GM23338 (cell line): ENCODE results near the gene LGR5. TPM values are rescaled to one million over a fixed set of nuclear protein-coding genes. Genes with fewer than 3 reads are reported as not detected.

Source experiments
- EZH2phosphoT487 ChIP-seq: fragments of 200-600 bp; sonication (generic); IDR thresholded peaks from one replicate; pipeline ENCODE4 v1.8.1; 2018; ENCODE audit warnings: antibody characterized with exemption; ENCODE audit not compliant: unreplicated experiment
- STAT1 ChIP-seq: IDR thresholded peaks from one replicate; pipeline ENCODE4 v1.6.1; 2016; ENCODE audit warnings: antibody characterized with exemption; ENCODE audit not compliant: unreplicated experiment
- ZNF114 ChIP-seq: fragments of 250-450 bp; sonication (Bioruptor Pico); IDR thresholded peaks from 2 replicates; pipeline ENCODE4 v1.5.0; 2020; ENCODE audit warnings: mild to moderate bottlenecking, moderate library complexity
- polyA plus RNA-seq: library from polyadenylated mRNA; unstranded; fragments of >200 nt; fragmentation: Nextera tagmentation; extraction: Ambion mirVana; gene quantifications from 2 replicates; pipeline ENCODE4 v1.2.1, GENCODE V29; 2016
- total RNA-seq: library from RNA; depleted of rRNA; stranded (reverse); fragments of >200 nt; shearing (Covaris generic); gene quantifications from 2 replicates; pipeline ENCODE4 v1.2.3, GENCODE V29; 2014
- TF ChIP-seq, protein P1 (sequence below): fragments of 250-450 bp; sonication (Bioruptor Pico); IDR thresholded peaks from 2 replicates; pipeline ENCODE4 v1.5.0; 2020; ENCODE audit warnings: mild to moderate bottlenecking, moderate library complexity
- TF ChIP-seq, protein P2 (sequence below): IDR thresholded peaks from one replicate; pipeline ENCODE4 v1.6.1; 2018; ENCODE audit warnings: antibody characterized with exemption; ENCODE audit not compliant: unreplicated experiment

The LGR5 gene
- total and polyA plus RNA-seq, 2 experiments from 2014 or later = 0.17 to 0.26 TPM

DNA sequence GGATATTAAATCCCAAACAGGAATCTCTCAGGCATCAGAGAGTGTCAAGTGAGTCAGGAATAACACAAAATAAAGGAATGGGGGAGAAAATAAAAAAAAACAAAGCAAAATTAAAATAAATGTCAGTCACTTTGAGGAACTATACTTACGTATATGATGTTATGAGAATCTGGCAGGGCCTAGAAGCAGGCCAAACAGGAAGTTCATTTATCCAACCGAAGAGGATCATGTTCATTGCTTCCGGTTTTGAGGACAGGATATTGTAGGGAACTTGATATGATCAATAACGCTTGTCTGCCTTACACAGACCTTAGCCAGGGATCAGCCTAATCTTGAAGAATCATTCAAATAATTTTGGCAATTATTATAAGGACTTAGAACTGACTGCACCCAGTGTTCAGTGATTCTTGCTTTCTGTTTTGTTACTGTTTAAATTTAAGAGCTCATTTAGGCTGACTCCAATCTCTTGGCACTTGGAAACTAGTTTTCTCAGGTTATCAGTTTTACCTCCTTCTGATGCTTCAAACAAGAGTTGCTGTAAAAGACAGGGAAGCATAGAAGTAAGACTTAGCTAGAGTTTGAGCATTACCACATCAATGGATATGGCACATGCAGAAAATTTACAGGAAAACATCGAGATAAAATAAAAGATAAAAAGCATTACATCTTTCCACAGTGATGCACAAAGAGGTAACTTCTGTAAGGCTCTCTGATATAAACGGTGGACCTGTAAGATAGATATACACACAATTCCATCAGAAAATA, 170.6 kb downstream of the LGR5 start (continued):
- TF ChIP-seq, protein P1, sequence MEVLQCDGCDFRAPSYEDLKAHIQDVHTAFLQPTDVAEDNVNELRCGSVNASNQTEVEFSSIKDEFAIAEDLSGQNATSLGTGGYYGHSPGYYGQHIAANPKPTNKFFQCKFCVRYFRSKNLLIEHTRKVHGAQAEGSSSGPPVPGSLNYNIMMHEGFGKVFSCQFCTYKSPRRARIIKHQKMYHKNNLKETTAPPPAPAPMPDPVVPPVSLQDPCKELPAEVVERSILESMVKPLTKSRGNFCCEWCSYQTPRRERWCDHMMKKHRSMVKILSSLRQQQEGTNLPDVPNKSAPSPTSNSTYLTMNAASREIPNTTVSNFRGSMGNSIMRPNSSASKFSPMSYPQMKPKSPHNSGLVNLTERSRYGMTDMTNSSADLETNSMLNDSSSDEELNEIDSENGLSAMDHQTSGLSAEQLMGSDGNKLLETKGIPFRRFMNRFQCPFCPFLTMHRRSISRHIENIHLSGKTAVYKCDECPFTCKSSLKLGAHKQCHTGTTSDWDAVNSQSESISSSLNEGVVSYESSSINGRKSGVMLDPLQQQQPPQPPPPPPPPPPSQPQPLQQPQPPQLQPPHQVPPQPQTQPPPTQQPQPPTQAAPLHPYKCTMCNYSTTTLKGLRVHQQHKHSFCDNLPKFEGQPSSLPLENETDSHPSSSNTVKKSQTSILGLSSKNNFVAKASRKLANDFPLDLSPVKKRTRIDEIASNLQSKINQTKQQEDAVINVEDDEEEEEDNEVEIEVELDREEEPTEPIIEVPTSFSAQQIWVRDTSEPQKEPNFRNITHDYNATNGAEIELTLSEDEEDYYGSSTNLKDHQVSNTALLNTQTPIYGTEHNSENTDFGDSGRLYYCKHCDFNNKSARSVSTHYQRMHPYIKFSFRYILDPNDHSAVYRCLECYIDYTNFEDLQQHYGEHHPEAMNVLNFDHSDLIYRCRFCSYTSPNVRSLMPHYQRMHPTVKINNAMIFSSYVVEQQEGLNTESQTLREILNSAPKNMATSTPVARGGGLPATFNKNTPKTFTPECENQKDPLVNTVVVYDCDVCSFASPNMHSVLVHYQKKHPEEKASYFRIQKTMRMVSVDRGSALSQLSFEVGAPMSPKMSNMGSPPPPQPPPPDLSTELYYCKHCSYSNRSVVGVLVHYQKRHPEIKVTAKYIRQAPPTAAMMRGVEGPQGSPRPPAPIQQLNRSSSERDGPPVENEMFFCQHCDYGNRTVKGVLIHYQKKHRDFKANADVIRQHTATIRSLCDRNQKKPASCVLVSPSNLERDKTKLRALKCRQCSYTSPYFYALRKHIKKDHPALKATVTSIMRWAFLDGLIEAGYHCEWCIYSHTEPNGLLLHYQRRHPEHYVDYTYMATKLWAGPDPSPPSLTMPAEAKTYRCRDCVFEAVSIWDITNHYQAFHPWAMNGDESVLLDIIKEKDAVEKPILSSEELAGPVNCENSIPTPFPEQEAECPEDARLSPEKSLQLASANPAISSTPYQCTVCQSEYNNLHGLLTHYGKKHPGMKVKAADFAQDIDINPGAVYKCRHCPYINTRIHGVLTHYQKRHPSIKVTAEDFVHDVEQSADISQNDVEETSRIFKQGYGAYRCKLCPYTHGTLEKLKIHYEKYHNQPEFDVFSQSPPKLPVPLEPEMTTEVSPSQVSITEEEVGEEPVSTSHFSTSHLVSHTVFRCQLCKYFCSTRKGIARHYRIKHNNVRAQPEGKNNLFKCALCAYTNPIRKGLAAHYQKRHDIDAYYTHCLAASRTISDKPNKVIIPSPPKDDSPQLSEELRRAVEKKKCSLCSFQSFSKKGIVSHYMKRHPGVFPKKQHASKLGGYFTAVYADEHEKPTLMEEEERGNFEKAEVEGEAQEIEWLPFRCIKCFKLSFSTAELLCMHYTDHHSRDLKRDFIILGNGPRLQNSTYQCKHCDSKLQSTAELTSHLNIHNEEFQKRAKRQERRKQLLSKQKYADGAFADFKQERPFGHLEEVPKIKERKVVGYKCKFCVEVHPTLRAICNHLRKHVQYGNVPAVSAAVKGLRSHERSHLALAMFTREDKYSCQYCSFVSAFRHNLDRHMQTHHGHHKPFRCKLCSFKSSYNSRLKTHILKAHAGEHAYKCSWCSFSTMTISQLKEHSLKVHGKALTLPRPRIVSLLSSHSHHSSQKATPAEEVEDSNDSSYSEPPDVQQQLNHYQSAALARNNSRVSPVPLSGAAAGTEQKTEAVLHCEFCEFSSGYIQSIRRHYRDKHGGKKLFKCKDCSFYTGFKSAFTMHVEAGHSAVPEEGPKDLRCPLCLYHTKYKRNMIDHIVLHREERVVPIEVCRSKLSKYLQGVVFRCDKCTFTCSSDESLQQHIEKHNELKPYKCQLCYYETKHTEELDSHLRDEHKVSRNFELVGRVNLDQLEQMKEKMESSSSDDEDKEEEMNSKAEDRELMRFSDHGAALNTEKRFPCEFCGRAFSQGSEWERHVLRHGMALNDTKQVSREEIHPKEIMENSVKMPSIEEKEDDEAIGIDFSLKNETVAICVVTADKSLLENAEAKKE (CRISPR knock-in tag) = no peak
- TF ChIP-seq, protein P2, sequence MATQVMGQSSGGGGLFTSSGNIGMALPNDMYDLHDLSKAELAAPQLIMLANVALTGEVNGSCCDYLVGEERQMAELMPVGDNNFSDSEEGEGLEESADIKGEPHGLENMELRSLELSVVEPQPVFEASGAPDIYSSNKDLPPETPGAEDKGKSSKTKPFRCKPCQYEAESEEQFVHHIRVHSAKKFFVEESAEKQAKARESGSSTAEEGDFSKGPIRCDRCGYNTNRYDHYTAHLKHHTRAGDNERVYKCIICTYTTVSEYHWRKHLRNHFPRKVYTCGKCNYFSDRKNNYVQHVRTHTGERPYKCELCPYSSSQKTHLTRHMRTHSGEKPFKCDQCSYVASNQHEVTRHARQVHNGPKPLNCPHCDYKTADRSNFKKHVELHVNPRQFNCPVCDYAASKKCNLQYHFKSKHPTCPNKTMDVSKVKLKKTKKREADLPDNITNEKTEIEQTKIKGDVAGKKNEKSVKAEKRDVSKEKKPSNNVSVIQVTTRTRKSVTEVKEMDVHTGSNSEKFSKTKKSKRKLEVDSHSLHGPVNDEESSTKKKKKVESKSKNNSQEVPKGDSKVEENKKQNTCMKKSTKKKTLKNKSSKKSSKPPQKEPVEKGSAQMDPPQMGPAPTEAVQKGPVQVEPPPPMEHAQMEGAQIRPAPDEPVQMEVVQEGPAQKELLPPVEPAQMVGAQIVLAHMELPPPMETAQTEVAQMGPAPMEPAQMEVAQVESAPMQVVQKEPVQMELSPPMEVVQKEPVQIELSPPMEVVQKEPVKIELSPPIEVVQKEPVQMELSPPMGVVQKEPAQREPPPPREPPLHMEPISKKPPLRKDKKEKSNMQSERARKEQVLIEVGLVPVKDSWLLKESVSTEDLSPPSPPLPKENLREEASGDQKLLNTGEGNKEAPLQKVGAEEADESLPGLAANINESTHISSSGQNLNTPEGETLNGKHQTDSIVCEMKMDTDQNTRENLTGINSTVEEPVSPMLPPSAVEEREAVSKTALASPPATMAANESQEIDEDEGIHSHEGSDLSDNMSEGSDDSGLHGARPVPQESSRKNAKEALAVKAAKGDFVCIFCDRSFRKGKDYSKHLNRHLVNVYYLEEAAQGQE = no peak
- TF ChIP-seq EZH2phosphoT487 (no peak), STAT1 (no peak), ZNF114 (CRISPR knock-in tag) (no peak)
